ENCODE measurements around the gene LPCAT2. TPM values are rescaled to one million over a fixed set of nuclear protein-coding genes. Genes with fewer than 3 reads are reported as not detected.

Gene LPCAT2
- total and polyA plus RNA-seq, 2 of the 13 experiments (the other 11 are each of a cell fraction or from before 2014, with no cell fraction given): 9.9 to 17.6 TPM

DNA sequence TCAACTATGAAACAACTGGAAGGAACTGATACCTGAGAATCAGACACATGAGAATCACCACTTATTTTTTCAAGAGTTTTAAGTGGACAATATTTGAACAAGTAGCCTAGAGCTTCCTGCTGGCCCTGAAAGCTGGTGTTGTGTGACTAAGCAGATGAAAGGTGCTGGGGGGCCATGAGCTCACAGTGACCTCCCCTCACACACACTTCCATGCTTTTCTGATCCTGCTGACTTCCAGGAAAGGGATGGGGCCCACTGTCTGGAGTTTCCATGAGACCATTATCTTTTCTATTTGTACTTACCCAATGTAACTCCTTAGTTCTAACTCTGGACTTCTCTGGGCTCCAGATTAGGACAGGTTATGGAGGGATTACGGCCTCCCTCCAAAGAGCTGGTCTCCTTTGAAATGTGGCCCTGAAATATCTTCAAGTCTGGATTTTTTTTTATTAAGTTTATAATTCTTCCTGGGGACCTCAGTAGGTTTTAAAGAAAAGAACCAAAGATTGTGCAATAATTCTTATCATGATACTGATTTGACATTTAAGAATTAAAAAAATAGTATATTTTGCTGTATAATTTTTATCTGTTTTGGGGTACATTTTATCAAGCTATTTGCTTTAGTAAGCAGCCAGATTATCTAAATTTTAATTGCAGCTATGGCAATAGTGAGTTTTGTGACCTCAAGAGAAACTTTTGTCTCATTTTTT is 62.5 kb downstream of the LPCAT2 start (continued):
- TF ChIP-seq ARID5B (CRISPR knock-in tag; IDR thresholded peaks at IDR 0.05) (peak; percentile 94), MAFG (CRISPR knock-in tag; IDR thresholded peaks at IDR 0.05) (no peak), ZFX (CRISPR knock-in tag; IDR thresholded peaks at IDR 0.05; ENCODE audit: low read depth) (0 out of 2 replicates have a peak, but pooled peaks have one; percentile 19), ZNF407 (CRISPR knock-in tag; IDR thresholded peaks at IDR 0.05; ENCODE audit: not compliant biosample characterization) (no peak), PHF5A (CRISPR knock-in tag; IDR thresholded peaks at IDR 0.05; ENCODE audit: low read depth, unreplicated experiment) (no peak), XRCC5 (optimal IDR thresholded peaks at IDR 0.05; ENCODE audit: low read length) (no peak), WIZ (CRISPR knock-in tag; IDR thresholded peaks at IDR 0.05) (no peak), TEAD3 (CRISPR knock-in tag; optimal IDR thresholded peaks at IDR 0.05; ENCODE audit: borderline replicate concordance) (peak; percentile 65), ZNF556 (CRISPR knock-in tag; IDR thresholded peaks at IDR 0.05; ENCODE audit: borderline replicate concordance) (no peak), MBNL3 (CRISPR knock-in tag; conservative IDR thresholded peaks at IDR 0.05) (no peak), ZNF431 (CRISPR knock-in tag; IDR thresholded peaks at IDR 0.05; ENCODE audit: borderline replicate concordance, low read depth) (no peak), TFAP4 (IDR thresholded peaks at IDR 0.05; ENCODE audit: borderline replicate concordance, low read depth) (peak; percentile 51; the same call in 1 of the 2 replicates)
- TF ChIP-seq, protein P1, sequence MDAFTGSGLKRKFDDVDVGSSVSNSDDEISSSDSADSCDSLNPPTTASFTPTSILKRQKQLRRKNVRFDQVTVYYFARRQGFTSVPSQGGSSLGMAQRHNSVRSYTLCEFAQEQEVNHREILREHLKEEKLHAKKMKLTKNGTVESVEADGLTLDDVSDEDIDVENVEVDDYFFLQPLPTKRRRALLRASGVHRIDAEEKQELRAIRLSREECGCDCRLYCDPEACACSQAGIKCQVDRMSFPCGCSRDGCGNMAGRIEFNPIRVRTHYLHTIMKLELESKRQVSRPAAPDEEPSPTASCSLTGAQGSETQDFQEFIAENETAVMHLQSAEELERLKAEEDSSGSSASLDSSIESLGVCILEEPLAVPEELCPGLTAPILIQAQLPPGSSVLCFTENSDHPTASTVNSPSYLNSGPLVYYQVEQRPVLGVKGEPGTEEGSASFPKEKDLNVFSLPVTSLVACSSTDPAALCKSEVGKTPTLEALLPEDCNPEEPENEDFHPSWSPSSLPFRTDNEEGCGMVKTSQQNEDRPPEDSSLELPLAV (CRISPR knock-in tag; conservative IDR thresholded peaks at IDR 0.05; ENCODE audit: low read depth): no peak

All from HepG2 (cell line).